HepG2 (cell line): ENCODE measurements around the gene THRA. TPM values are rescaled to one million over a fixed set of nuclear protein-coding genes. Genes with fewer than 3 reads are reported as not detected.

Source experiments
- ATAC-seq: fragments of 200-7000 bp; cut with Tn5 transposase; 3 replicates; pipeline ENCODE4 v1.9.1; 2020; ENCODE audit warnings: mild to moderate bottlenecking, moderate library complexity
- BruUV-seq: library from RNA; stranded (reverse); fragments of 400-500 nt; replicated peaks from 2 replicates; lab custom pipeline; 2021; lab: Mats Ljungman, UMichigan
- CTCF ChIA-PET: fragments of 300-600 bp; formaldehyde crosslinking; extraction: SDS; loops from one replicate; lab custom pipeline; 2021; ENCODE audit warnings: low total read pairs, inconsistent platforms, low intra/inter-chr PET ratio; lab: Yijun Ruan, JAX
- POLR2A ChIA-PET: fragments of 350-600 bp; sonication (Branson Sonifier 250); formaldehyde crosslinking; loops from one replicate; lab custom pipeline; 2020; ENCODE audit warnings: antibody characterized with exemption, inconsistent platforms; lab: Yijun Ruan, JAX
- DNase-seq: peaks from one replicate; pipeline ENCODE4 v3.0.0-alpha.2; 2015; ENCODE audit warnings: low spot score
- FAIRE-seq: peaks from 3 replicates; lab custom pipeline; 2011; peaks lifted over from hg19 to GRCh38; lab: Jason Lieb, UNC
- H2AFZ ChIP-seq: one replicate; pipeline ENCODE4 v1.6.1; 2011; ENCODE audit warnings: low read length, inconsistent platforms
- H3K27ac ChIP-seq: fragments of 300-600 bp; 3 replicates; pipeline ENCODE4 v1.8.0; 2011; ENCODE audit warnings: mixed run types, mild to moderate bottlenecking, mixed read lengths, low read length, inconsistent platforms; ENCODE audit not compliant: insufficient read depth; ENCODE audit errors: extremely low read length
- H3K27me3 ChIP-seq, 2 experiments: fragments of 200-600 bp in 1 of 2; 2 replicates in 1 of 2; 3 replicates in 1 of 2; pipeline versions ENCODE4 v1.6.0 to v1.8.0; 2011; ENCODE audit warnings: low read length in 2 of 2, mild to moderate bottlenecking in 2 of 2, moderate library complexity in 2 of 2, inconsistent platforms in 1 of 2; ENCODE audit not compliant: insufficient read depth in 2 of 2, control insufficient read depth in 1 of 2
- H3K36me3 ChIP-seq, 2 experiments: fragments of 200-600 bp in 1 of 2; replicated peaks in 1 of 2; 2 replicates in 1 of 2; 3 replicates in 1 of 2; pipeline versions ENCODE4 v1.5.1 to v1.8.0; 2011; ENCODE audit warnings: low read length in 2 of 2, inconsistent platforms in 1 of 2; ENCODE audit not compliant: insufficient read depth in 2 of 2, control insufficient read depth in 1 of 2
- H3K4me1 ChIP-seq: 2 replicates; pipeline ENCODE4 v1.5.1; 2012; ENCODE audit warnings: low read length, inconsistent platforms; ENCODE audit not compliant: insufficient read depth
- H3K4me2 ChIP-seq: 2 replicates; pipeline ENCODE4 v1.6.0; 2011; ENCODE audit warnings: low read depth, low read length, inconsistent platforms
- H3K4me3 ChIP-seq, 3 experiments: fragments of 200-600 bp in 1 of 3; sonication (generic), shearing (Covaris generic) in 1 of 3; replicated peaks in 1 of 3; 2 replicates each; pipeline ENCODE4 v1.5.1; 2011 to 2016; ENCODE audit warnings: low read length in 3 of 3, inconsistent platforms in 2 of 3, low read depth in 2 of 3, mild to moderate bottlenecking in 2 of 3, control low read depth in 1 of 3, mixed read lengths in 1 of 3; ENCODE audit not compliant: insufficient read depth in 1 of 3
- H3K79me2 ChIP-seq: one replicate; pipeline ENCODE4 v1.6.1; 2011; ENCODE audit warnings: low read length, inconsistent platforms; ENCODE audit not compliant: insufficient read depth
- H3K9ac ChIP-seq: 2 replicates; pipeline ENCODE4 v1.6.0; 2011; ENCODE audit warnings: mild to moderate bottlenecking, low read depth, low read length, inconsistent platforms; ENCODE audit not compliant: insufficient read depth
- H3K9me3 ChIP-seq: 2 replicates; pipeline ENCODE4 v1.5.1; 2012; ENCODE audit warnings: mild to moderate bottlenecking, low read length
- H4K20me1 ChIP-seq: 2 replicates; pipeline ENCODE4 v1.6.0; 2011; ENCODE audit warnings: inconsistent platforms, mild to moderate bottlenecking, low read length, moderate library complexity; ENCODE audit not compliant: insufficient read depth
- CCAR2 ChIP-seq: fragments of 200-400 bp; formaldehyde crosslinking; optimal IDR thresholded peaks from 2 replicates; pipeline ENCODE3; 2018; ENCODE audit warnings: low read depth, mild to moderate bottlenecking, low read length, moderate library complexity
- HOMEZ ChIP-seq: IDR thresholded peaks from 2 replicates; pipeline ENCODE4 v1.6.1; 2016; ENCODE audit warnings: low read depth
- MAFK ChIP-seq, 2 experiments: IDR thresholded peaks in 1 of 2; conservative IDR thresholded peaks in 1 of 2; 2 replicates each; pipeline ENCODE4 v1.6.1; 2011; ENCODE audit warnings: improper control_type of control experiment in 2 of 2, low read length in 2 of 2
- NAIF1 ChIP-seq: sonication (generic); formaldehyde crosslinking; IDR thresholded peaks from 2 replicates; pipeline ENCODE4 v1.5.0; 2020; ENCODE audit warnings: mild to moderate bottlenecking, missing genetic modification reagents, borderline replicate concordance
- NFIC ChIP-seq: IDR thresholded peaks from 2 replicates; pipeline ENCODE4 v1.6.1; 2012; ENCODE audit warnings: mild to moderate bottlenecking, low read length, inconsistent platforms
- PCBP2 ChIP-seq: fragments of 200-400 bp; formaldehyde crosslinking; optimal IDR thresholded peaks from 2 replicates; pipeline ENCODE3; 2018; ENCODE audit warnings: low read length, low read depth; ENCODE audit not compliant: poor library complexity, severe bottlenecking
- SMAD3 ChIP-seq: sonication (generic); formaldehyde crosslinking; IDR thresholded peaks from 2 replicates; pipeline ENCODE4 v1.4.0; 2020; ENCODE audit warnings: missing genetic modification reagents
- ZBTB10 ChIP-seq: sonication (generic); formaldehyde crosslinking; IDR thresholded peaks from 2 replicates; pipeline ENCODE4 v1.4.0; 2020; ENCODE audit warnings: missing genetic modification reagents, borderline replicate concordance
- ZFP1 ChIP-seq: IDR thresholded peaks from 2 replicates; pipeline ENCODE4 v1.6.1; 2016
- ZNF224 ChIP-seq: sonication (generic); formaldehyde crosslinking; IDR thresholded peaks from 2 replicates; pipeline ENCODE4 v1.5.0; 2020; ENCODE audit warnings: mild to moderate bottlenecking, missing genetic modification reagents
- ZNF329 ChIP-seq: sonication (generic); formaldehyde crosslinking; IDR thresholded peaks from 2 replicates; pipeline ENCODE4 v1.9.0; 2021; ENCODE audit warnings: low read depth, mild to moderate bottlenecking, missing genetic modification reagents
- ZNF567 ChIP-seq: sonication (generic); formaldehyde crosslinking; IDR thresholded peaks from 2 replicates; pipeline ENCODE4 v1.8.1; 2023; ENCODE audit warnings: mild to moderate bottlenecking, missing genetic modification reagents, borderline replicate concordance
- ZNF644 ChIP-seq: IDR thresholded peaks from 2 replicates; pipeline ENCODE4 v1.6.1; 2016; ENCODE audit warnings: low read depth
- ZNF850 ChIP-seq: sonication (generic); formaldehyde crosslinking; conservative IDR thresholded peaks from 2 replicates; pipeline ENCODE4 v1.9.0; 2021; ENCODE audit warnings: mild to moderate bottlenecking, missing genetic modification reagents
- WGBS: methylation state at CpG from one replicate; pipeline ENCODE4 v1.1.6; 2017; ENCODE audit warnings: low lambda C conversion rate; 5-methylcytosine and 5-hydroxymethylcytosine counted together
- in situ Hi-C: cut with HindIII; loops from 2 replicates; pipeline ENCODE4 v1.10.0; 2017; ENCODE audit warnings: low pct_unique_long_range_greater_than_20kb; ENCODE audit not compliant: extremely low pct_ligation_motif_present
- intact Hi-C: fragments of 100-400 bp; cut with micrococcal nuclease; formaldehyde crosslinking; loops from one replicate; pipeline ENCODE4 v1.10.0; 2022; ENCODE audit not compliant: unreplicated experiment
- polyA plus RNA-seq, 8 experiments: library from polyadenylated mRNA; depleted of rRNA in 3 of 8; stranded (reverse) in 7 of 8; unstranded in 1 of 8; fragments of >200 nt; fragmentation: Illumina TruSeq in 4 of 8; extraction: Trizol in 4 of 8; gene quantifications; 2 replicates each; pipeline versions ENCODE4 v1.2.1 to v1.2.3, GENCODE V29; 2011 to 2016; ENCODE audit warnings: low read depth in 4 of 8, missing spikeins in 1 of 8, mixed read lengths in 1 of 8; ENCODE audit not compliant: insufficient read depth in 1 of 8
- total RNA-seq, 5 experiments: library from RNA; depleted of rRNA; stranded (reverse); fragments of >200 nt; fragmentation: Illumina TruSeq; extraction: Trizol; gene quantifications; 2 replicates each; pipeline ENCODE4 v1.2.3, GENCODE V29; 2016; ENCODE audit warnings: low read depth in 1 of 5
- TF ChIP-seq, protein P1 (sequence below): sonication (generic); formaldehyde crosslinking; IDR thresholded peaks from 2 replicates; pipeline ENCODE4 v1.8.1; 2023; ENCODE audit warnings: mild to moderate bottlenecking, missing genetic modification reagents

The THRA gene
- total and polyA plus RNA-seq, 2 of the 13 experiments (the other 11 are each of a cell fraction or from before 2014, with no cell fraction given): 8.0 to 9.9 TPM

GRCh38 chr17:40113907-40114245, 51.1 kb downstream of the THRA start (continued):
- 0 out of 2 replicates have a peak, but pooled peaks have one; percentile 18 for TF ChIP-seq ZNF224 (CRISPR knock-in tag)
- TF ChIP-seq NAIF1 (CRISPR knock-in tag): peak; percentile 54; the same call in 1 of the 2 replicates
- TF ChIP-seq HOMEZ (CRISPR knock-in tag): peak; percentile 1; the same call in 1 of the 2 replicates
- 0 out of 2 replicates have a peak, but pooled peaks have one; percentile 35 for TF ChIP-seq ZNF329 (CRISPR knock-in tag)
- TF ChIP-seq CCAR2: no peak
- TF ChIP-seq ZNF644 (CRISPR knock-in tag): 0 out of 2 replicates have a peak, but pooled peaks have one; percentile 5
- TF ChIP-seq NFIC: 0 out of 2 replicates have a peak, but pooled peaks have one; percentile 18

- POLR2A ChIA-PET: interaction anchor here (0.7 to 7.3 kb wide), 12 partner anchors 8 to 1573 kb away, joined by 3 to 568 read pairs (median 12); partner anchors contain the start of genes CASC3, EIF1, MED24 and MSL1
- H3K4me2 ChIP-seq: peak overlapping the region; percentile 93
- peaks cover 2% of the 10 kb centered on the region for H3K79me2 ChIP-seq
- peak overlapping the region; percentile 95 for H3K27ac ChIP-seq
- FAIRE-seq (no peak), DNase-seq (no peak), ATAC-seq (no peak)
- H3K27me3 ChIP-seq: no peaks in the 10 kb centered on the region
- no TSS peak for BruUV-seq
- no peaks in the 10 kb centered on the region for H3K9me3 ChIP-seq
- H3K4me1 ChIP-seq: peaks cover 76% of the 10 kb centered on the region
- H3K36me3 ChIP-seq: no peaks in the 10 kb centered on the region
- in situ Hi-C loops (no loop called here), intact Hi-C loops (no loop called here)
- CTCF ChIA-PET: no interaction called here
- H2AFZ ChIP-seq: no peak overlapping the region
- WGBS: 38% methylated on average over 2 of the region's 2 CpGs
- 0 out of 6 replicates have a peak overlapping the region, but pooled peaks of 1 of the 3 experiments have one; percentile 67 for H3K4me3 ChIP-seq
- no peaks in the 10 kb centered on the region for H4K20me1 ChIP-seq
- no peak overlapping the region for H3K9ac ChIP-seq
- TF ChIP-seq ZFP1 (CRISPR knock-in tag) (no peak), ZNF850 (CRISPR knock-in tag) (no peak), ZBTB10 (CRISPR knock-in tag) (peak; percentile 6; the same call in 1 of the 2 replicates), PCBP2 (no peak), MAFK (conservative IDR thresholded peaks at IDR 0.05 in 1 of 2, IDR thresholded peaks at IDR 0.05 in 1 of 2; ENCODE audit: low read length in 2 of 2) (no peak), SMAD3 (0 out of 2 replicates have a peak, but pooled peaks have one; percentile 16), ZNF567 (CRISPR knock-in tag) (0 out of 2 replicates have a peak, but pooled peaks have one; percentile 45), NAIF1 (CRISPR knock-in tag) (peak; percentile 71; the same call in 1 of the 2 replicates)
- TF ChIP-seq, protein P1, sequence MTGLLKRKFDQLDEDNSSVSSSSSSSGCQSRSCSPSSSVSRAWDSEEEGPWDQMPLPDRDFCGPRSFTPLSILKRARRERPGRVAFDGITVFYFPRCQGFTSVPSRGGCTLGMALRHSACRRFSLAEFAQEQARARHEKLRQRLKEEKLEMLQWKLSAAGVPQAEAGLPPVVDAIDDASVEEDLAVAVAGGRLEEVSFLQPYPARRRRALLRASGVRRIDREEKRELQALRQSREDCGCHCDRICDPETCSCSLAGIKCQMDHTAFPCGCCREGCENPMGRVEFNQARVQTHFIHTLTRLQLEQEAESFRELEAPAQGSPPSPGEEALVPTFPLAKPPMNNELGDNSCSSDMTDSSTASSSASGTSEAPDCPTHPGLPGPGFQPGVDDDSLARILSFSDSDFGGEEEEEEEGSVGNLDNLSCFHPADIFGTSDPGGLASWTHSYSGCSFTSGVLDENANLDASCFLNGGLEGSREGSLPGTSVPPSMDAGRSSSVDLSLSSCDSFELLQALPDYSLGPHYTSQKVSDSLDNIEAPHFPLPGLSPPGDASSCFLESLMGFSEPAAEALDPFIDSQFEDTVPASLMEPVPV: 0 out of 2 replicates have a peak, but pooled peaks have one; percentile 52
Measured at GRCh38 chr17:40115101-40115436, 52.3 kb downstream of the THRA start.
